CD14-positive monocyte (primary cell): ENCODE results near the gene MAD1L1. TPM values are rescaled to one million over a fixed set of nuclear protein-coding genes. Genes with fewer than 3 reads are reported as not detected.
"Not testable (repeated sequence)": the region's sequence is repeated elsewhere in the genome, so short reads cannot be mapped to it uniquely, and the experiment has no call there.

ENCODE experiments used
- DNase-seq, 3 donors: peaks; one replicate each; pipeline ENCODE4 v3.0.0-alpha.2; 2011 to 2022
- H2AFZ ChIP-seq: 2 replicates; pipeline ENCODE4 v1.6.0; 2012; ENCODE audit warnings: mild to moderate bottlenecking, low read depth, low read length, inconsistent platforms; ENCODE audit not compliant: insufficient read depth, poor library complexity, severe bottlenecking
- H3K27ac ChIP-seq, 2 donors: 1 replicate in 1 of 2; 2 replicates in 1 of 2; pipeline ENCODE4 v1.5.1; 2012 to 2013; ENCODE audit warnings: low read length in 2 of 2, control low read depth in 1 of 2, inconsistent platforms in 1 of 2, low read depth in 1 of 2, mild to moderate bottlenecking in 1 of 2
- H3K27me3 ChIP-seq, 2 donors: one replicate each; pipeline versions ENCODE4 v1.6.0 to v1.6.1; 2011 to 2013; ENCODE audit warnings: low read length in 2 of 2; ENCODE audit not compliant: control insufficient read depth in 2 of 2, insufficient read depth in 2 of 2
- H3K36me3 ChIP-seq, 2 donors: replicated peaks in 1 of 2; 1 replicate in 1 of 2; 2 replicates in 1 of 2; pipeline versions ENCODE4 v1.5.1 to v1.6.1; 2012 to 2013; ENCODE audit warnings: low read length in 2 of 2, control low read depth in 1 of 2, inconsistent platforms in 1 of 2, mild to moderate bottlenecking in 1 of 2; ENCODE audit not compliant: insufficient read depth in 2 of 2, control insufficient read depth in 1 of 2
- H3K4me1 ChIP-seq, 2 donors: 1 replicate in 1 of 2; 2 replicates in 1 of 2; pipeline versions ENCODE4 v1.5.1 to v1.6.1; 2012 to 2013; ENCODE audit warnings: low read length in 2 of 2, control low read depth in 1 of 2, inconsistent platforms in 1 of 2, mild to moderate bottlenecking in 1 of 2, moderate library complexity in 1 of 2; ENCODE audit not compliant: insufficient read depth in 2 of 2, control insufficient read depth in 1 of 2
- H3K4me2 ChIP-seq: replicated peaks from 2 replicates; pipeline ENCODE3; 2012; ENCODE audit warnings: low read length, moderate library complexity, mild to moderate bottlenecking; ENCODE audit not compliant: poor library complexity, severe bottlenecking; ENCODE audit errors: extremely low read depth
- H3K4me3 ChIP-seq, 3 experiments: fragments of 200-600 bp in 1 of 3; sonication (generic) in 1 of 3; replicated peaks in 1 of 3; 1 replicate in 2 of 3; 2 replicates in 1 of 3; pipeline ENCODE4 v1.5.1; 2011 to 2013; ENCODE audit warnings: low read length in 3 of 3, mild to moderate bottlenecking in 3 of 3, control low read depth in 2 of 3, low read depth in 2 of 3, inconsistent platforms in 1 of 3, moderate library complexity in 1 of 3
- H3K79me2 ChIP-seq: 2 replicates; pipeline ENCODE4 v1.6.0; 2012; ENCODE audit warnings: mild to moderate bottlenecking, control low read depth, inconsistent platforms, low read length, moderate library complexity; ENCODE audit not compliant: insufficient read depth
- H3K9ac ChIP-seq: 2 replicates; pipeline ENCODE4 v1.6.0; 2017; ENCODE audit warnings: low read length, mild to moderate bottlenecking; ENCODE audit not compliant: insufficient read depth, poor library complexity, severe bottlenecking
- H3K9me3 ChIP-seq, 2 donors: replicated peaks in 1 of 2; 1 replicate in 1 of 2; 2 replicates in 1 of 2; pipeline versions ENCODE4 v1.5.1 to v1.6.1; 2012 to 2013; ENCODE audit warnings: low read length in 2 of 2, control low read depth in 1 of 2; ENCODE audit not compliant: control insufficient read depth in 1 of 2, insufficient read depth in 1 of 2
- H4K20me1 ChIP-seq: 2 replicates; pipeline ENCODE4 v1.6.0; 2012; ENCODE audit warnings: mild to moderate bottlenecking, low read length, control low read depth, moderate library complexity; ENCODE audit not compliant: insufficient read depth
- H3K27ac Mint-ChIP-seq, 7 donors: one replicate each; pipeline ENCODE4 v1.8.0; 2020; ENCODE audit warnings: mild to moderate bottlenecking in 7 of 7, mixed read lengths in 7 of 7, moderate library complexity in 6 of 7, inconsistent platforms in 2 of 7
- H3K27me3 Mint-ChIP-seq, 3 donors: one replicate each; pipeline ENCODE4 v1.8.0; 2021 to 2022; ENCODE audit warnings: low read depth in 3 of 3, mild to moderate bottlenecking in 3 of 3, mixed read lengths in 3 of 3, moderate library complexity in 3 of 3, inconsistent platforms in 1 of 3
- H3K36me3 Mint-ChIP-seq, 2 donors: one replicate each; pipeline ENCODE4 v1.8.0; 2020; ENCODE audit warnings: mixed read lengths in 2 of 2, inconsistent platforms in 1 of 2, mild to moderate bottlenecking in 1 of 2
- H3K4me1 Mint-ChIP-seq: one replicate; pipeline ENCODE4 v1.8.0; 2020; ENCODE audit warnings: mild to moderate bottlenecking, mixed read lengths
- H3K4me3 Mint-ChIP-seq, 2 donors: one replicate each; pipeline ENCODE4 v1.8.0; 2020; ENCODE audit warnings: mild to moderate bottlenecking in 2 of 2, mixed read lengths in 2 of 2, moderate library complexity in 1 of 2
- H3K9me3 Mint-ChIP-seq, 7 donors: one replicate each; pipeline ENCODE4 v1.8.0; 2020 to 2022; ENCODE audit warnings: mixed read lengths in 7 of 7, mild to moderate bottlenecking in 6 of 7, moderate library complexity in 6 of 7, inconsistent platforms in 2 of 7
- CTCF ChIP-seq: fragments of 200-600 bp; IDR thresholded peaks from one replicate; pipeline ENCODE4 v1.8.0; 2022; ENCODE audit warnings: antibody characterized with exemption, mild to moderate bottlenecking
- WGBS: methylation state at CpG from one replicate; pipeline ENCODE4 v1.1.5; 2013; ENCODE audit warnings: missing lambda C conversion rate; ENCODE audit not compliant: insufficient coverage; 5-methylcytosine and 5-hydroxymethylcytosine counted together
- intact Hi-C, 2 donors: fragments of 100-400 bp; cut with micrococcal nuclease; formaldehyde crosslinking; loops; one replicate each; pipeline versions ENCODE4 v1.15.0 to v1.15.1; 2023
- polyA plus RNA-seq, 3 donors: library from polyadenylated mRNA; depleted of rRNA in 1 of 3; unstranded in 2 of 3; stranded (reverse) in 1 of 3; fragments of 300-500 nt in 2 of 3; fragments of >200 nt in 1 of 3; fragmentation: Illumina TruSeq in 2 of 3; gene quantifications; 1 replicate in 2 of 3; 2 replicates in 1 of 3; pipeline ENCODE4 v1.2.3, GENCODE V29; 2012 to 2021

MAD1L1 gene
- polyA plus RNA-seq, 3 donors, result 22.0 to 39.4 (median 33.2) TPM

DNA sequence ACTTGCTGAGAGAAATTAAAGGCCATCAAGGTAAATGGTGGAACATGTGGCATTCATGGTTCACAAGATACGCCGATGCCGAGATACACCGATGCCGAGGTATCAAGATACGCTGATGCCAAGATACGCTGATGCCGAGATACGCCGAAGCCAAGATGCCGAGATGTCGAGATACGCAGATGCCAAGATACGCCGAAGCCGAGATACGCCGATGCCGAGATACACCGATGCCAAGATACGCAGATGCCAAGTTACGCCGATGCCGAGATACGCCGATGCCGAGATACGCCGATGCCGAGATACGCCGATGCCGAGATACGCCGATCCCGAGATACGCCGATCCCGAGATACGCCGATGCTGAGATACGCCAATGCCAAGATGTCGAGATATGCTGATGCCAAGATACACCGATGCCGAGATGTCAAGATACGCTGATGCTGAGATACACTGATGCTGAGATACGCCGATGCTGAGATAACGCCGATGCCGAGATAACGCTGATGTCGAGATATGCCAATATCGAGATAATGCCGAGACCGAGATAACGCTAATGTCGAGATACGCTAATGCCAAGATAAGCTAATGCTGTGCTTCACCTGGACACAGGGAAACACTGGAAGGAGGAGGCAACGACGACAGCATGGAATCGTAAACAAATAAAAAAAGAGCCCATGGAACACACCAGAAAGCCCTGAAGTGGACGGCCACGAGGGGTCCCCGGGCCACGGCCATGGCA is 172.6 kb downstream of the MAD1L1 start:
- no peaks in the 10 kb centered on the region for H3K79me2 ChIP-seq
- H3K9ac ChIP-seq, result no peak overlapping the region
- H3K27me3 Mint-ChIP-seq, result peaks cover 1 to 8% (median 5%) of the 10 kb centered on the region in 3 donors
- peaks cover 16 to 45% of the 10 kb centered on the region in 2 donors for H3K36me3 Mint-ChIP-seq
- no peak overlapping the region for H3K4me3 ChIP-seq
- H3K4me2 ChIP-seq, result no peak overlapping the region
- peaks cover 24% of the 10 kb centered on the region for H3K4me1 Mint-ChIP-seq
- H3K27ac Mint-ChIP-seq, result peak overlapping the region in 2 of 7 donors; percentile 5 to 45
- H3K27ac ChIP-seq, result no peak overlapping the region
- H4K20me1 ChIP-seq, result no peaks in the 10 kb centered on the region
- peaks cover 10 to 15% (median 13%) of the 10 kb centered on the region in 7 donors for H3K9me3 Mint-ChIP-seq
- no peak for DNase-seq
- no peak overlapping the region for H2AFZ ChIP-seq
- peaks cover 10 to 14% of the 10 kb centered on the region in 2 donors for H3K9me3 ChIP-seq
- WGBS, result 98% methylated on average over 65 of the region's 66 CpGs
- H3K36me3 ChIP-seq, result peaks cover 0 to 10% of the 10 kb centered on the region in 2 donors
- no peak for TF ChIP-seq CTCF
- intact Hi-C loops, result no loop called here
- H3K4me1 ChIP-seq, result peaks cover 12 to 21% of the 10 kb centered on the region in 2 donors
- no peak overlapping the region for H3K4me3 Mint-ChIP-seq
- no peaks in the 10 kb centered on the region for H3K27me3 ChIP-seq

DNA sequence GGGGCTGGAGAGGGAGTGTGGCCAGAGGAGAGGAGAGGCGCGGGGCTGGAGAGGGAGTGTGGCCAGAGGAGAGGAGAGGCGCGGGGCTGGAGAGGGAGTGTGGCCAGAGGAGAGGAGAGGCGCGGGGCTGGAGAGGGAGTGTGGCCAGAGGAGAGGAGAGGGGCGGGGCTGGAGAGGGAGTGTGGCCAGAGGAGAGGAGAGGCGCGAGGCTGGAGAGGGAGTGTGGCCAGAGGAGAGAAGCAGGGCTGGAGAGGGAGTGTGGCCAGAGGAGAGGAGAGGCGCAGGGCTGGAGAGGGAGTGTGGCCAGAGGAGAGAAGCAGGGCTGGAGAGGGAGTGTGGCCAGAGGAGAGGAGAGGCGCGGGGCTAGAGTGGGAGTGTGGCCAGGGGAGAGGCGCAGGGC is 174.5 kb downstream of the MAD1L1 start:
- H3K36me3 Mint-ChIP-seq, result peaks cover 23 to 46% of the 10 kb centered on the region in 2 donors
- H3K4me1 ChIP-seq, result peaks cover 2 to 10% of the 10 kb centered on the region in 2 donors
- WGBS, result 82% methylated on average over 2 of the region's 13 CpGs
- H3K27me3 ChIP-seq, H3K27ac ChIP-seq, H3K4me2 ChIP-seq, H3K27ac Mint-ChIP-seq, H3K4me3 ChIP-seq, H3K4me3 Mint-ChIP-seq, DNase-seq, intact Hi-C loops, H3K9ac ChIP-seq, H2AFZ ChIP-seq, H3K27me3 Mint-ChIP-seq, H4K20me1 ChIP-seq, H3K79me2 ChIP-seq: not testable (repeated sequence)
- peaks cover 10 to 15% (median 13%) of the 10 kb centered on the region in 7 donors for H3K9me3 Mint-ChIP-seq
- H3K4me1 Mint-ChIP-seq, result peaks cover 14% of the 10 kb centered on the region
- H3K9me3 ChIP-seq, result peaks cover 10 to 14% of the 10 kb centered on the region in 2 donors
- H3K36me3 ChIP-seq, result peaks cover 0 to 15% of the 10 kb centered on the region in 2 donors
